Coronary artery (tissue), 2 donors: ENCODE results near the gene GPR176.
A peak's percentile ranks its signal among the peaks of the same experiment; 100 is the strongest.

Source experiments
- DNase-seq: peaks from one replicate; pipeline ENCODE4 v3.0.0-alpha.2; 2017; ENCODE audit warnings: low spot score
- H3K27ac ChIP-seq, 2 donors: fragments of 200-600 bp; sonication (generic); one replicate each; pipeline ENCODE4 v1.5.1; 2016 to 2019
- H3K4me3 ChIP-seq: fragments of 200-600 bp; sonication (generic); 2 replicates; pipeline ENCODE4 v1.5.1; 2016; ENCODE audit warnings: mild to moderate bottlenecking, moderate library complexity
- CTCF ChIP-seq: fragments of 200-600 bp; sonication (generic); IDR thresholded peaks from one replicate; pipeline ENCODE4 v1.5.1; 2019; ENCODE audit warnings: antibody characterized with exemption

Gene GPR176

GRCh38 chr15:39936187-39936586 lies 16.1 kb upstream of the GPR176 start:
- DNase-seq, result no peak
- no peak for TF ChIP-seq CTCF
- H3K27ac ChIP-seq, result no peak overlapping the region
- H3K4me3 ChIP-seq, result no peak overlapping the region

GRCh38 chr15:39935241-39935640 lies 15.2 kb upstream of the GPR176 start:
- peak overlapping the region; percentile 73 for H3K4me3 ChIP-seq
- TF ChIP-seq CTCF, result no peak
- no peak overlapping the region for H3K27ac ChIP-seq
- no peak for DNase-seq

- Histone ChIP-seq H3K4me3 (peak overlapping the region; percentile 73), H3K27ac (peak overlapping the region; percentile 77 to 82)
- TF ChIP-seq CTCF, result no peak
- no peak for DNase-seq
These were observed 14.5 kb upstream of the GPR176 start for GRCh38 chr15:39934397-39935071.

- no peak for DNase-seq
- H3K27ac ChIP-seq, result no peak overlapping the region
- no peak for TF ChIP-seq CTCF
- no peak overlapping the region for H3K4me3 ChIP-seq
These were observed 11.5 kb upstream of the GPR176 start for GRCh38 chr15:39931615-39932014.

- no peak for TF ChIP-seq CTCF
- no peak overlapping the region for H3K4me3 ChIP-seq
- DNase-seq, result no peak
- no peak overlapping the region for H3K27ac ChIP-seq
These were observed 6.5 kb upstream of the GPR176 start for GRCh38 chr15:39926526-39926925.

GRCh38 chr15:39925112-39925842 lies 5.2 kb upstream of the GPR176 start:
- no peak for TF ChIP-seq CTCF
- no peak overlapping the region for H3K27ac ChIP-seq
- H3K4me3 ChIP-seq, result no peak overlapping the region
- DNase-seq, result no peak

- H3K4me3 ChIP-seq, result no peak overlapping the region
- DNase-seq, result no peak
- TF ChIP-seq CTCF, result no peak
- no peak overlapping the region for H3K27ac ChIP-seq
These were observed 4.4 kb upstream of the GPR176 start for GRCh38 chr15:39924437-39924836.
